Osteoblast (primary cell): ENCODE data around the gene NAALADL1. TPM values are rescaled to one million over a fixed set of nuclear protein-coding genes. Genes with fewer than 3 reads are reported as not detected.

Experiments used
- DNase-seq: peaks from one replicate; pipeline ENCODE4 v3.0.0; 2011; ENCODE audit warnings: low spot score, mixed read lengths; ENCODE audit not compliant: insufficient read length; ENCODE audit errors: missing footprints
- H2AFZ ChIP-seq: 2 replicates; pipeline ENCODE4 v1.6.0; 2011; ENCODE audit warnings: mild to moderate bottlenecking, low read length
- H3K27ac ChIP-seq: 2 replicates; pipeline ENCODE4 v1.5.1; 2011; ENCODE audit warnings: mild to moderate bottlenecking, low read depth, low read length, moderate library complexity
- H3K27me3 ChIP-seq: 2 replicates; pipeline ENCODE4 v1.6.0; 2012; ENCODE audit warnings: mild to moderate bottlenecking, control low read depth, inconsistent platforms, low read length, moderate library complexity; ENCODE audit not compliant: insufficient read depth
- H3K36me3 ChIP-seq: 2 replicates; pipeline ENCODE4 v1.5.1; 2011; ENCODE audit warnings: mild to moderate bottlenecking, low read length, control low read depth, moderate library complexity; ENCODE audit not compliant: insufficient read depth
- H3K4me1 ChIP-seq: 2 replicates; pipeline ENCODE4 v1.5.1; 2011; ENCODE audit warnings: mild to moderate bottlenecking, low read length, control low read depth, moderate library complexity; ENCODE audit not compliant: insufficient read depth
- H3K4me2 ChIP-seq: 2 replicates; pipeline ENCODE4 v1.6.0; 2011; ENCODE audit warnings: mild to moderate bottlenecking, low read length; ENCODE audit not compliant: insufficient read depth
- H3K4me3 ChIP-seq: fragments of 200-600 bp; sonication (generic); 3 replicates; pipeline ENCODE4 v1.5.1; 2012; ENCODE audit warnings: mild to moderate bottlenecking, low read length, inconsistent platforms; ENCODE audit not compliant: insufficient read depth
- H3K79me2 ChIP-seq: 2 replicates; pipeline ENCODE4 v1.6.0; 2012; ENCODE audit warnings: mild to moderate bottlenecking, low read length, control low read depth, inconsistent platforms; ENCODE audit not compliant: insufficient read depth
- H3K9me3 ChIP-seq: 2 replicates; pipeline ENCODE4 v1.5.1; 2011; ENCODE audit warnings: low read depth, low read length, control low read depth
- H4K20me1 ChIP-seq: 2 replicates; pipeline ENCODE4 v1.6.0; 2012; ENCODE audit warnings: mild to moderate bottlenecking, low read length, control low read depth; ENCODE audit not compliant: insufficient read depth
- CTCF ChIP-seq: IDR thresholded peaks from 2 replicates; pipeline ENCODE4 v1.5.1; 2011; ENCODE audit warnings: mild to moderate bottlenecking, low read depth, low read length, moderate library complexity; ENCODE audit errors: extremely low read depth
- total RNA-seq: library from RNA; depleted of rRNA; stranded (reverse); fragments of >200 nt; gene quantifications from 2 replicates; pipeline ENCODE4 v1.2.3, GENCODE V29; 2012

The NAALADL1 gene
- total RNA-seq, 1 donor: 17.7 TPM

GRCh38 chr11:65036931-65037330 is 21.4 kb downstream of the NAALADL1 start:
- DNase-seq: peak; percentile 47
- H3K27ac ChIP-seq: no peak overlapping the region
- peaks cover 3% of the 10 kb centered on the region for H3K79me2 ChIP-seq
- no peaks in the 10 kb centered on the region for H4K20me1 ChIP-seq
- H3K4me3 ChIP-seq: no peak overlapping the region
- TF ChIP-seq CTCF: no peak
- H3K9me3 ChIP-seq: no peaks in the 10 kb centered on the region
- H3K4me2 ChIP-seq: no peak overlapping the region
- no peak overlapping the region for H2AFZ ChIP-seq
- H3K27me3 ChIP-seq: no peaks in the 10 kb centered on the region
- H3K36me3 ChIP-seq: peaks cover 6% of the 10 kb centered on the region
- peaks cover 10% of the 10 kb centered on the region for H3K4me1 ChIP-seq

- H3K4me3 ChIP-seq: no peak overlapping the region
- H2AFZ ChIP-seq: no peak overlapping the region
- peaks cover 5% of the 10 kb centered on the region for H3K4me1 ChIP-seq
- H3K79me2 ChIP-seq: no peaks in the 10 kb centered on the region
- no peak overlapping the region for H3K27ac ChIP-seq
- no peak overlapping the region for H3K4me2 ChIP-seq
- DNase-seq: no peak
- no peaks in the 10 kb centered on the region for H3K27me3 ChIP-seq
- TF ChIP-seq CTCF: no peak
- H3K9me3 ChIP-seq: no peaks in the 10 kb centered on the region
- H4K20me1 ChIP-seq: no peaks in the 10 kb centered on the region
- peaks cover 6% of the 10 kb centered on the region for H3K36me3 ChIP-seq
These were observed 22.8 kb downstream of the NAALADL1 start for GRCh38 chr11:65035579-65035978.

GRCh38 chr11:65034423-65034822 is 23.9 kb downstream of the NAALADL1 start:
- Histone ChIP-seq H3K27ac (no peak overlapping the region), H3K4me2 (no peak overlapping the region), H3K4me3 (no peak overlapping the region), H3K9me3 (no peaks in the 10 kb centered on the region), H3K4me1 (no peaks in the 10 kb centered on the region), H4K20me1 (no peaks in the 10 kb centered on the region), H3K27me3 (no peaks in the 10 kb centered on the region), H2AFZ (no peak overlapping the region), H3K36me3 (peaks cover 6% of the 10 kb centered on the region), H3K79me2 (no peaks in the 10 kb centered on the region)
- DNase-seq: peak; percentile 44
- no peak for TF ChIP-seq CTCF

GRCh38 chr11:65032216-65032615 is 26.1 kb downstream of the NAALADL1 start:
- TF ChIP-seq CTCF: no peak
- H3K27me3 ChIP-seq: no peaks in the 10 kb centered on the region
- no peaks in the 10 kb centered on the region for H4K20me1 ChIP-seq
- peaks cover 8% of the 10 kb centered on the region for H3K4me1 ChIP-seq
- no peak overlapping the region for H3K27ac ChIP-seq
- H2AFZ ChIP-seq: no peak overlapping the region
- H3K4me3 ChIP-seq: no peak overlapping the region
- no peak overlapping the region for H3K4me2 ChIP-seq
- H3K79me2 ChIP-seq: no peaks in the 10 kb centered on the region
- peaks cover 3% of the 10 kb centered on the region for H3K36me3 ChIP-seq
- no peaks in the 10 kb centered on the region for H3K9me3 ChIP-seq
- DNase-seq: peak; percentile 25
